IMR-90 (cell line): ENCODE measurements around the gene CFAP206. TPM values are rescaled to one million over a fixed set of nuclear protein-coding genes. Genes with fewer than 3 reads are reported as not detected.

Source experiments
- ATAC-seq: fragments of 200-7000 bp; cut with Tn5 transposase; 2 replicates; pipeline ENCODE4 v1.9.1; 2020; ENCODE audit warnings: low read depth, mild to moderate bottlenecking, moderate library complexity
- BruUV-seq: library from RNA; stranded (reverse); fragments of 400-500 nt; replicated peaks from 2 replicates; lab custom pipeline; 2021; lab: Mats Ljungman, UMichigan
- CTCF ChIA-PET: fragments of 300-600 bp; formaldehyde crosslinking; extraction: SDS; loops from one replicate; lab custom pipeline; 2021; ENCODE audit warnings: antibody characterized with exemption; lab: Yijun Ruan, JAX
- POLR2A ChIA-PET: fragments of 300-600 bp; sonication (Branson Sonifier 250); formaldehyde crosslinking; loops from one replicate; lab custom pipeline; 2022; ENCODE audit warnings: antibody characterized with exemption; ENCODE audit not compliant: unreplicated experiment; lab: Charles Lee
- DNase-seq: peaks from one replicate; pipeline ENCODE4 v3.0.0; 2013
- H2AFZ ChIP-seq: replicated peaks from 2 replicates; pipeline ENCODE3; 2013; ENCODE audit warnings: low read length, mild to moderate bottlenecking; ENCODE audit not compliant: poor library complexity
- H2AK5ac ChIP-seq: 2 replicates; pipeline ENCODE4 v1.6.1; 2013; ENCODE audit warnings: low read depth, low read length, inconsistent platforms
- H2AK9ac ChIP-seq: replicated peaks from 2 replicates; pipeline ENCODE3; 2013; ENCODE audit warnings: mild to moderate bottlenecking, low read depth, low read length, moderate library complexity; ENCODE audit not compliant: poor library complexity
- H2BK120ac ChIP-seq: 2 replicates; pipeline ENCODE4 v1.6.1; 2013; ENCODE audit warnings: low read depth, low read length, inconsistent platforms
- H2BK15ac ChIP-seq: 3 replicates; pipeline ENCODE4 v1.6.1; 2013; ENCODE audit warnings: low read depth, low read length, inconsistent platforms
- H2BK20ac ChIP-seq: 2 replicates; pipeline ENCODE4 v1.6.1; 2013; ENCODE audit warnings: low read depth, mild to moderate bottlenecking, inconsistent platforms, low read length, moderate library complexity
- H2BK5ac ChIP-seq: 2 replicates; pipeline ENCODE4 v1.6.1; 2013; ENCODE audit warnings: mild to moderate bottlenecking, low read depth, low read length, inconsistent platforms; ENCODE audit not compliant: poor library complexity, severe bottlenecking
- H3K14ac ChIP-seq: replicated peaks from 2 replicates; pipeline ENCODE4 v1.6.1; 2013; ENCODE audit warnings: low read depth, low read length, inconsistent platforms
- H3K18ac ChIP-seq: 2 replicates; pipeline ENCODE4 v1.6.1; 2013; ENCODE audit warnings: low read depth, low read length, control low read depth
- H3K23ac ChIP-seq: 2 replicates; pipeline ENCODE4 v1.6.1; 2013; ENCODE audit warnings: low read depth, low read length, inconsistent platforms
- H3K27ac ChIP-seq: 2 replicates; pipeline ENCODE4 v1.5.1; 2013; ENCODE audit warnings: mild to moderate bottlenecking, control low read depth, low read length; ENCODE audit not compliant: insufficient read depth
- H3K27me3 ChIP-seq: 2 replicates; pipeline ENCODE4 v1.6.1; 2013; ENCODE audit warnings: low read length; ENCODE audit not compliant: control insufficient read depth, insufficient read depth
- H3K36me3 ChIP-seq: 2 replicates; pipeline ENCODE4 v1.6.1; 2013; ENCODE audit warnings: low read length, mixed read lengths; ENCODE audit not compliant: control insufficient read depth, insufficient read depth
- H3K4ac ChIP-seq: 2 replicates; pipeline ENCODE4 v1.6.1; 2013; ENCODE audit warnings: low read depth, low read length, inconsistent platforms
- H3K4me1 ChIP-seq: 2 replicates; pipeline ENCODE4 v1.6.1; 2013; ENCODE audit warnings: low read length, mixed read lengths; ENCODE audit not compliant: control insufficient read depth, insufficient read depth
- H3K4me2 ChIP-seq: 2 replicates; pipeline ENCODE4 v1.6.1; 2013; ENCODE audit warnings: low read depth, mild to moderate bottlenecking, control low read depth, low read length, moderate library complexity
- H3K4me3 ChIP-seq: 2 replicates; pipeline ENCODE4 v1.5.1; 2013; ENCODE audit warnings: low read depth, mild to moderate bottlenecking, control low read depth, low read length, moderate library complexity; ENCODE audit not compliant: insufficient read depth
- H3K56ac ChIP-seq: 2 replicates; pipeline ENCODE4 v1.6.1; 2013; ENCODE audit warnings: low read length, inconsistent platforms; ENCODE audit not compliant: insufficient read depth; ENCODE audit errors: extremely low read depth
- H3K79me1 ChIP-seq, 2 experiments: 2 replicates each; pipeline ENCODE4 v1.6.1; 2013; ENCODE audit warnings: low read length in 2 of 2, inconsistent platforms in 1 of 2, low read depth in 1 of 2
- H3K9ac ChIP-seq: 2 replicates; pipeline ENCODE4 v1.6.1; 2013; ENCODE audit warnings: low read depth, low read length, control low read depth
- H3K9me1 ChIP-seq: 2 replicates; pipeline ENCODE4 v1.6.1; 2013; ENCODE audit warnings: low read length, inconsistent platforms; ENCODE audit not compliant: insufficient read depth
- H3K9me3 ChIP-seq: 2 replicates; pipeline ENCODE4 v1.6.1; 2013; ENCODE audit warnings: low read length; ENCODE audit not compliant: control insufficient read depth, insufficient read depth
- H4K20me1 ChIP-seq: 2 replicates; pipeline ENCODE4 v1.6.1; 2013; ENCODE audit warnings: low read length, inconsistent platforms; ENCODE audit not compliant: insufficient read depth
- H4K5ac ChIP-seq: 2 replicates; pipeline ENCODE4 v1.6.1; 2013; ENCODE audit warnings: mild to moderate bottlenecking, low read depth, low read length, control low read depth
- H4K8ac ChIP-seq, 2 experiments: 2 replicates each; pipeline ENCODE4 v1.6.1; 2013; ENCODE audit warnings: low read depth in 2 of 2, low read length in 2 of 2, control low read depth in 1 of 2, inconsistent platforms in 1 of 2
- H4K91ac ChIP-seq: 2 replicates; pipeline ENCODE4 v1.6.1; 2013; ENCODE audit warnings: low read depth, low read length, inconsistent platforms; ENCODE audit not compliant: insufficient read depth
- BHLHE40 ChIP-seq: fragments of 150-350 bp; IDR thresholded peaks from 2 replicates; pipeline ENCODE4 v1.6.1; 2016; ENCODE audit warnings: mild to moderate bottlenecking, low read depth, low read length
- CEBPB ChIP-seq: IDR thresholded peaks from 2 replicates; pipeline ENCODE4 v1.6.1; 2012; ENCODE audit warnings: low read depth, low read length, improper control_type of control experiment
- CHD1 ChIP-seq: IDR thresholded peaks from 2 replicates; pipeline ENCODE4 v1.6.1; 2012; ENCODE audit warnings: low read depth, low read length, improper control_type of control experiment
- FOS ChIP-seq: fragments of 150-350 bp; IDR thresholded peaks from 2 replicates; pipeline ENCODE4 v1.6.1; 2016; ENCODE audit warnings: low read depth, low read length
- MAFK ChIP-seq: IDR thresholded peaks from 2 replicates; pipeline ENCODE4 v1.6.1; 2012; ENCODE audit warnings: low read depth, low read length, improper control_type of control experiment
- MAZ ChIP-seq: IDR thresholded peaks from 2 replicates; pipeline ENCODE4 v1.6.1; 2012; ENCODE audit warnings: low read depth, mild to moderate bottlenecking, low read length, improper control_type of control experiment, moderate library complexity, borderline replicate concordance
- MXI1 ChIP-seq: IDR thresholded peaks from 2 replicates; pipeline ENCODE4 v1.6.1; 2012; ENCODE audit warnings: low read depth, mild to moderate bottlenecking, low read length, moderate library complexity, borderline replicate concordance
- NFE2L2 ChIP-seq: fragments of 150-350 bp; IDR thresholded peaks from 2 replicates; pipeline ENCODE4 v1.6.1; 2016; ENCODE audit warnings: low read depth, mild to moderate bottlenecking, low read length
- POLR2A ChIP-seq: IDR thresholded peaks from 2 replicates; pipeline ENCODE4 v1.6.1; 2012; ENCODE audit warnings: mild to moderate bottlenecking, low read depth, low read length
- RAD21 ChIP-seq: IDR thresholded peaks from 2 replicates; pipeline ENCODE4 v1.6.1; 2012; ENCODE audit warnings: low read length, improper control_type of control experiment
- RCOR1 ChIP-seq: IDR thresholded peaks from 2 replicates; pipeline ENCODE4 v1.6.1; 2012; ENCODE audit warnings: mild to moderate bottlenecking, low read length, improper control_type of control experiment; ENCODE audit not compliant: insufficient replicate concordance
- RFX5 ChIP-seq: IDR thresholded peaks from 2 replicates; pipeline ENCODE4 v1.8.0; 2012; ENCODE audit warnings: low read depth, mild to moderate bottlenecking, low read length, moderate library complexity
- SMC3 ChIP-seq: fragments of 150-350 bp; IDR thresholded peaks from 2 replicates; pipeline ENCODE4 v1.6.1; 2016; ENCODE audit warnings: low read depth, mild to moderate bottlenecking, antibody characterized with exemption, low read length, moderate library complexity
- WGBS, 2 experiments: methylation state at CpG; one replicate each; pipeline versions ENCODE4 v1.1.5 to v1.1.7; 2013; ENCODE audit warnings: missing lambda C conversion rate in 2 of 2; ENCODE audit not compliant: insufficient read length in 1 of 2; ENCODE audit errors: extremely low coverage in 2 of 2; 5-methylcytosine and 5-hydroxymethylcytosine counted together
- dilution Hi-C: fragments of 300-500 bp; cut with HindIII; formaldehyde crosslinking; loops from one replicate; pipeline ENCODE4 v1.14.3; 2018; ENCODE audit warnings: low sequenced_read_pairs; ENCODE audit not compliant: unreplicated experiment
- in situ Hi-C: fragments of 300-500 bp; cut with MboI; formaldehyde crosslinking; loops from 3 replicates; pipeline ENCODE4 v1.14.3; 2019; ENCODE audit warnings: low sequenced_read_pairs, inconsistent platforms, mixed read lengths
- intact Hi-C: fragments of 100-400 bp; cut with micrococcal nuclease; formaldehyde crosslinking; loops from 2 replicates; pipeline ENCODE4 v1.10.0; 2022
- polyA plus RNA-seq, 3 experiments: library from polyadenylated mRNA; depleted of rRNA; stranded (reverse); fragments of >200 nt; gene quantifications; 2 replicates each; pipeline ENCODE4 v1.2.3, GENCODE V29; 2012; ENCODE audit warnings: low replicate concordance in 1 of 3
- total RNA-seq: library from RNA; depleted of rRNA; stranded (reverse); fragments of >200 nt; gene quantifications from 2 replicates; pipeline ENCODE4 v1.2.3, GENCODE V29; 2012
- TF ChIP-seq, protein P1 (sequence below): conservative IDR thresholded peaks from 2 replicates; pipeline ENCODE4 v1.5.1; 2012; ENCODE audit warnings: mild to moderate bottlenecking, low read depth, low read length, improper control_type of control experiment
- TF ChIP-seq, protein P2 (sequence below): fragments of 150-350 bp; IDR thresholded peaks from 2 replicates; pipeline ENCODE4 v1.6.1; 2017; ENCODE audit warnings: mild to moderate bottlenecking, antibody characterized with exemption, low read length, low read depth
- TF ChIP-seq, protein P3 (sequence below): fragments of 150-350 bp; IDR thresholded peaks from 2 replicates; pipeline ENCODE4 v1.6.1; 2016; ENCODE audit warnings: low read depth, mild to moderate bottlenecking, low read length, moderate library complexity, borderline replicate concordance

The CFAP206 gene
- total and polyA plus RNA-seq, 2 of the 4 experiments (the other 2 are of a cell fraction) = under 0.01 to 0.09 TPM

DNA sequence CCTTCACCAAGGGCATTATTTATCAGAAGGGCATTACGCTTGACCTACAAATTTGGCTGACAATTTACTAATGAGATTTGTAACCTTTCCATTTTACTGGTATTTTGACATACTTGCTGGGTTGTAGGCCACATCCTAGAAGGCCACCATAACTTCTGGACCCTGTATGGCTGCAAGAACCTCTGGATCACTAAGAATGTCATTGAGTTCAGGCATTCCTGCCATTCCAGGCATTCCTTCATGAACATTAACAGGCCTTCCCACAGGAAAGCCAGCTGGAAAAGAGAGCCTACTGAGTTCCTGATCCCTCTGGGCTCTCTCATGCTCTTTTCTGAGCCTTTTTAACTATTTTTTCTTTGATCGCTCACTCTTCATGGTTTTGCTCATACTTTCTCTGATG, 36.6 kb downstream of the CFAP206 start:
- no peak overlapping the region for H3K18ac ChIP-seq
- no peak overlapping the region for H2BK15ac ChIP-seq
- intact Hi-C loops = no loop called here
- CTCF ChIA-PET = no interaction called here
- POLR2A ChIA-PET = no interaction called here
- no peak overlapping the region for H4K5ac ChIP-seq
- no peaks in the 10 kb centered on the region for H3K4me1 ChIP-seq
- H3K56ac ChIP-seq = no peak overlapping the region
- H4K20me1 ChIP-seq = no peaks in the 10 kb centered on the region
- no peak overlapping the region for H2AK5ac ChIP-seq
- H3K4me2 ChIP-seq = no peak overlapping the region
- H3K23ac ChIP-seq = no peak overlapping the region
- no peak overlapping the region for H2BK120ac ChIP-seq
- no peaks in the 10 kb centered on the region for H3K9me3 ChIP-seq
- no peak for DNase-seq
- no peak overlapping the region for H3K4ac ChIP-seq
- ATAC-seq = no peak
- no peak overlapping the region for H3K9ac ChIP-seq
- no peak overlapping the region for H3K14ac ChIP-seq
- TF ChIP-seq RAD21 (no peak), RCOR1 (no peak), MXI1 (no peak), CHD1 (no peak), RFX5 (no peak), POLR2A (no peak), BHLHE40 (no peak), NFE2L2 (no peak), SMC3 (no peak), MAZ (no peak), CEBPB (no peak), MAFK (no peak), FOS (no peak)
- TF ChIP-seq, protein P1, sequence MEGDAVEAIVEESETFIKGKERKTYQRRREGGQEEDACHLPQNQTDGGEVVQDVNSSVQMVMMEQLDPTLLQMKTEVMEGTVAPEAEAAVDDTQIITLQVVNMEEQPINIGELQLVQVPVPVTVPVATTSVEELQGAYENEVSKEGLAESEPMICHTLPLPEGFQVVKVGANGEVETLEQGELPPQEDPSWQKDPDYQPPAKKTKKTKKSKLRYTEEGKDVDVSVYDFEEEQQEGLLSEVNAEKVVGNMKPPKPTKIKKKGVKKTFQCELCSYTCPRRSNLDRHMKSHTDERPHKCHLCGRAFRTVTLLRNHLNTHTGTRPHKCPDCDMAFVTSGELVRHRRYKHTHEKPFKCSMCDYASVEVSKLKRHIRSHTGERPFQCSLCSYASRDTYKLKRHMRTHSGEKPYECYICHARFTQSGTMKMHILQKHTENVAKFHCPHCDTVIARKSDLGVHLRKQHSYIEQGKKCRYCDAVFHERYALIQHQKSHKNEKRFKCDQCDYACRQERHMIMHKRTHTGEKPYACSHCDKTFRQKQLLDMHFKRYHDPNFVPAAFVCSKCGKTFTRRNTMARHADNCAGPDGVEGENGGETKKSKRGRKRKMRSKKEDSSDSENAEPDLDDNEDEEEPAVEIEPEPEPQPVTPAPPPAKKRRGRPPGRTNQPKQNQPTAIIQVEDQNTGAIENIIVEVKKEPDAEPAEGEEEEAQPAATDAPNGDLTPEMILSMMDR = no peak
- TF ChIP-seq, protein P2, sequence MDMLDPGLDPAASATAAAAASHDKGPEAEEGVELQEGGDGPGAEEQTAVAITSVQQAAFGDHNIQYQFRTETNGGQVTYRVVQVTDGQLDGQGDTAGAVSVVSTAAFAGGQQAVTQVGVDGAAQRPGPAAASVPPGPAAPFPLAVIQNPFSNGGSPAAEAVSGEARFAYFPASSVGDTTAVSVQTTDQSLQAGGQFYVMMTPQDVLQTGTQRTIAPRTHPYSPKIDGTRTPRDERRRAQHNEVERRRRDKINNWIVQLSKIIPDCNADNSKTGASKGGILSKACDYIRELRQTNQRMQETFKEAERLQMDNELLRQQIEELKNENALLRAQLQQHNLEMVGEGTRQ = no peak
- TF ChIP-seq, protein P3, sequence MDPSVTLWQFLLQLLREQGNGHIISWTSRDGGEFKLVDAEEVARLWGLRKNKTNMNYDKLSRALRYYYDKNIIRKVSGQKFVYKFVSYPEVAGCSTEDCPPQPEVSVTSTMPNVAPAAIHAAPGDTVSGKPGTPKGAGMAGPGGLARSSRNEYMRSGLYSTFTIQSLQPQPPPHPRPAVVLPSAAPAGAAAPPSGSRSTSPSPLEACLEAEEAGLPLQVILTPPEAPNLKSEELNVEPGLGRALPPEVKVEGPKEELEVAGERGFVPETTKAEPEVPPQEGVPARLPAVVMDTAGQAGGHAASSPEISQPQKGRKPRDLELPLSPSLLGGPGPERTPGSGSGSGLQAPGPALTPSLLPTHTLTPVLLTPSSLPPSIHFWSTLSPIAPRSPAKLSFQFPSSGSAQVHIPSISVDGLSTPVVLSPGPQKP = no peak
- no peak overlapping the region for H2BK20ac ChIP-seq
- no TSS peak for BruUV-seq
- no peaks in the 10 kb centered on the region for H3K27me3 ChIP-seq
- no peak overlapping the region for H4K91ac ChIP-seq
- 80% methylated on average over 1 of the region's 2 CpGs; no CpG with 5 or more reads in 1 of the 2 experiments for WGBS, 2 experiments
- H3K36me3 ChIP-seq = no peaks in the 10 kb centered on the region
- H3K27ac ChIP-seq = no peak overlapping the region
- no peak overlapping the region for H3K4me3 ChIP-seq
- H2AK9ac ChIP-seq = no peak overlapping the region
- dilution Hi-C loops = no loop called here
- in situ Hi-C loops = no loop called here
- H2AFZ ChIP-seq = no peak overlapping the region
- H2BK5ac ChIP-seq = no peak overlapping the region
- no peaks in the 10 kb centered on the region for H3K9me1 ChIP-seq
- no peak overlapping the region for H4K8ac ChIP-seq
- H3K79me1 ChIP-seq = no peaks in the 10 kb centered on the region
